ENCODE results near the gene TMUB2.
"Not testable (repeated sequence)": the region's sequence is repeated elsewhere in the genome, so short reads cannot be mapped to it uniquely, and the experiment has no call there.

TMUB2 gene

GRCh38 chr17:44232061-44232460 is 45.3 kb downstream of the TMUB2 start:
- no peak overlapping the region for H3K4me3 ChIP-seq (ENCODE audit: low read length)
- TF ChIP-seq CTCF (conservative IDR thresholded peaks at IDR 0.05; ENCODE audit: low read length): no peak
- DNase-seq (ENCODE audit: low read depth): no peak

GRCh38 chr17:44233582-44233981 is 46.8 kb downstream of the TMUB2 start:
- H3K4me3 ChIP-seq (ENCODE audit: low read length): no peak overlapping the region
- DNase-seq (ENCODE audit: low read depth): no peak
- TF ChIP-seq CTCF (conservative IDR thresholded peaks at IDR 0.05; ENCODE audit: low read length): no peak

- TF ChIP-seq CTCF (conservative IDR thresholded peaks at IDR 0.05; ENCODE audit: low read length): no peak
- H3K4me3 ChIP-seq (ENCODE audit: low read length): no peak overlapping the region
- DNase-seq (ENCODE audit: low read depth): no peak
These were observed 48.8 kb downstream of the TMUB2 start for GRCh38 chr17:44235583-44235936.

GRCh38 chr17:44236444-44236991 is 49.7 kb downstream of the TMUB2 start:
- H3K4me3 ChIP-seq (ENCODE audit: low read length): no peak overlapping the region
- no peak for DNase-seq (ENCODE audit: low read depth)
- no peak for TF ChIP-seq CTCF (conservative IDR thresholded peaks at IDR 0.05; ENCODE audit: low read length)

GRCh38 chr17:44237886-44238285 is 51.1 kb downstream of the TMUB2 start:
- not testable (repeated sequence) for DNase-seq (ENCODE audit: low read depth); H3K4me3 ChIP-seq (ENCODE audit: low read length)

- no peak for DNase-seq (ENCODE audit: low read depth)
- TF ChIP-seq CTCF (conservative IDR thresholded peaks at IDR 0.05; ENCODE audit: low read length): no peak
These were observed 54.4 kb downstream of the TMUB2 start for GRCh38 chr17:44241106-44241624.

More at GRCh38 chr17:44241106-44241624, 54.4 kb downstream of the TMUB2 start:
- H3K4me3 ChIP-seq (ENCODE audit: low read length): no peak overlapping the region

All from AG10803 (cell line).